ENCODE measurements around the gene ANKRD49.
A peak's percentile ranks its signal among the peaks of the same experiment; 100 is the strongest.

The ANKRD49 gene

GRCh38 chr11:94521684-94522083 is 27.9 kb downstream of the ANKRD49 start:
- DNase-seq (ENCODE audit: low spot score) (no peak), ATAC-seq (ENCODE audit: low read depth) (no peak)
- H3K27me3 ChIP-seq (ENCODE audit: insufficient read depth, poor library complexity, severe bottlenecking), result no peaks in the 10 kb centered on the region
- peak; percentile 26 for TF ChIP-seq CTCF (IDR thresholded peaks at IDR 0.05; ENCODE audit: poor library complexity, severe bottlenecking)
- H3K27ac ChIP-seq (ENCODE audit: poor library complexity, severe bottlenecking), result no peak overlapping the region
- no peak overlapping the region for H3K4me3 ChIP-seq (ENCODE audit: severe bottlenecking)
- H3K9me3 ChIP-seq (ENCODE audit: severe bottlenecking), result no peaks in the 10 kb centered on the region
- no peaks in the 10 kb centered on the region for H3K4me1 ChIP-seq (ENCODE audit: insufficient read depth, poor library complexity, severe bottlenecking)
- no peaks in the 10 kb centered on the region for H3K36me3 ChIP-seq (ENCODE audit: low read depth)

- no peak for DNase-seq (ENCODE audit: low spot score)
- no peaks in the 10 kb centered on the region for H3K27me3 ChIP-seq (ENCODE audit: insufficient read depth, poor library complexity, severe bottlenecking)
- H3K36me3 ChIP-seq (ENCODE audit: low read depth), result no peaks in the 10 kb centered on the region
- H3K9me3 ChIP-seq (ENCODE audit: severe bottlenecking), result no peaks in the 10 kb centered on the region
- TF ChIP-seq CTCF (IDR thresholded peaks at IDR 0.05; ENCODE audit: poor library complexity, severe bottlenecking), result no peak
- no peak overlapping the region for H3K4me3 ChIP-seq (ENCODE audit: severe bottlenecking)
- no peak for ATAC-seq (ENCODE audit: low read depth)
- no peak overlapping the region for H3K27ac ChIP-seq (ENCODE audit: poor library complexity, severe bottlenecking)
- no peaks in the 10 kb centered on the region for H3K4me1 ChIP-seq (ENCODE audit: insufficient read depth, poor library complexity, severe bottlenecking)
Observed at GRCh38 chr11:94524341-94524740, 30.6 kb downstream of the ANKRD49 start.

- Histone ChIP-seq H3K4me1 (ENCODE audit: insufficient read depth, poor library complexity, severe bottlenecking) (no peaks in the 10 kb centered on the region), H3K27me3 (ENCODE audit: insufficient read depth, poor library complexity, severe bottlenecking) (no peaks in the 10 kb centered on the region), H3K9me3 (ENCODE audit: severe bottlenecking) (no peaks in the 10 kb centered on the region), H3K36me3 (ENCODE audit: low read depth) (no peaks in the 10 kb centered on the region), H3K27ac (ENCODE audit: poor library complexity, severe bottlenecking) (no peak overlapping the region), H3K4me3 (ENCODE audit: severe bottlenecking) (no peak overlapping the region)
- ATAC-seq (ENCODE audit: low read depth) (no peak), DNase-seq (ENCODE audit: low spot score) (no peak)
- no peak for TF ChIP-seq CTCF (IDR thresholded peaks at IDR 0.05; ENCODE audit: poor library complexity, severe bottlenecking)
Observed at GRCh38 chr11:94525546-94526324, 32.0 kb downstream of the ANKRD49 start.

GRCh38 chr11:94526645-94527438 is 33.1 kb downstream of the ANKRD49 start:
- ATAC-seq (ENCODE audit: low read depth), result no peak
- Histone ChIP-seq H3K27ac (ENCODE audit: poor library complexity, severe bottlenecking) (no peak overlapping the region), H3K27me3 (ENCODE audit: insufficient read depth, poor library complexity, severe bottlenecking) (no peaks in the 10 kb centered on the region)

More at GRCh38 chr11:94526645-94527438, 33.1 kb downstream of the ANKRD49 start:
- no peak for DNase-seq (ENCODE audit: low spot score)
- no peaks in the 10 kb centered on the region for H3K36me3 ChIP-seq (ENCODE audit: low read depth)
- H3K9me3 ChIP-seq (ENCODE audit: severe bottlenecking), result no peaks in the 10 kb centered on the region
- H3K4me3 ChIP-seq (ENCODE audit: severe bottlenecking), result no peak overlapping the region
- no peaks in the 10 kb centered on the region for H3K4me1 ChIP-seq (ENCODE audit: insufficient read depth, poor library complexity, severe bottlenecking)
- TF ChIP-seq CTCF (IDR thresholded peaks at IDR 0.05; ENCODE audit: poor library complexity, severe bottlenecking), result no peak

Measured in RWPE2 (cell line).